ENCODE data around the gene CSGALNACT2. TPM values are rescaled to one million over a fixed set of nuclear protein-coding genes. Genes with fewer than 3 reads are reported as not detected.
A peak's percentile ranks its signal among the peaks of the same experiment; 100 is the strongest.

Gene CSGALNACT2
- total and polyA plus RNA-seq, 2 donors from 2014 or later, result 4.8 to 20.0 TPM

DNA sequence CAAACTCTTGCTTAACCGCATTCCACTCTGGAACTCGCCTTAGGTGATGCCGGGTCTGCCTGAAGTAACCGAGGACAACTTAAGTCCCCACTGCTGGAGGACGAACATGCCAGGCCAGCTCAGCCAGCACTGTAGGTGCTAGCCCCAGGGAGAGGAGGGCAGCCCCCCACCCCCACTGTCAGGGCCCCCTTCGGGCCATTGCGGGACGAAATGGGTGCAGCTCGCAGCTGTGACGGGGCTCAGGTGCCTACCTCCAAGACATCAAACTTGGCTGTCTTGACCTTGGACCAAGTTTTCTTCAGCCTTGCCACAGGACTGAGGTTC, 60.4 kb downstream of the CSGALNACT2 start:
- Histone ChIP-seq H3K9ac (ENCODE audit: low read length in 3 of 3) (no peak overlapping the region), H3K36me3 (ENCODE audit: control insufficient read depth in 2 of 3, insufficient read depth in 3 of 3, low read length in 3 of 3) (no peaks in the 10 kb centered on the region), H3K4me1 (ENCODE audit: control insufficient read depth in 2 of 3, insufficient read depth in 2 of 3, low read depth in 1 of 3, low read length in 3 of 3) (peaks cover 0 to 5% (median 3%) of the 10 kb centered on the region in 3 donors), H3K27me3 (ENCODE audit: control insufficient read depth, insufficient read depth, low read length) (no peaks in the 10 kb centered on the region), H3K9me3 (ENCODE audit: control insufficient read depth in 2 of 3, insufficient read depth in 1 of 3, low read length in 3 of 3) (no peaks in the 10 kb centered on the region), H3K27ac (ENCODE audit: low read depth in 2 of 2, low read length in 2 of 2) (no peak overlapping the region), H3K4me3 (ENCODE audit: low read length in 3 of 3) (no peak overlapping the region)
- no peak for FAIRE-seq
- intact Hi-C loops (cut with DNase I), result no loop called here
- DNase-seq, result peak in 2 of 5 donors; percentile 2 to 48
- TF ChIP-seq, protein P1, sequence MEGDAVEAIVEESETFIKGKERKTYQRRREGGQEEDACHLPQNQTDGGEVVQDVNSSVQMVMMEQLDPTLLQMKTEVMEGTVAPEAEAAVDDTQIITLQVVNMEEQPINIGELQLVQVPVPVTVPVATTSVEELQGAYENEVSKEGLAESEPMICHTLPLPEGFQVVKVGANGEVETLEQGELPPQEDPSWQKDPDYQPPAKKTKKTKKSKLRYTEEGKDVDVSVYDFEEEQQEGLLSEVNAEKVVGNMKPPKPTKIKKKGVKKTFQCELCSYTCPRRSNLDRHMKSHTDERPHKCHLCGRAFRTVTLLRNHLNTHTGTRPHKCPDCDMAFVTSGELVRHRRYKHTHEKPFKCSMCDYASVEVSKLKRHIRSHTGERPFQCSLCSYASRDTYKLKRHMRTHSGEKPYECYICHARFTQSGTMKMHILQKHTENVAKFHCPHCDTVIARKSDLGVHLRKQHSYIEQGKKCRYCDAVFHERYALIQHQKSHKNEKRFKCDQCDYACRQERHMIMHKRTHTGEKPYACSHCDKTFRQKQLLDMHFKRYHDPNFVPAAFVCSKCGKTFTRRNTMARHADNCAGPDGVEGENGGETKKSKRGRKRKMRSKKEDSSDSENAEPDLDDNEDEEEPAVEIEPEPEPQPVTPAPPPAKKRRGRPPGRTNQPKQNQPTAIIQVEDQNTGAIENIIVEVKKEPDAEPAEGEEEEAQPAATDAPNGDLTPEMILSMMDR (IDR thresholded peaks at IDR 0.05; ENCODE audit: borderline replicate concordance, extremely low read depth, insufficient read depth), result no peak

DNA sequence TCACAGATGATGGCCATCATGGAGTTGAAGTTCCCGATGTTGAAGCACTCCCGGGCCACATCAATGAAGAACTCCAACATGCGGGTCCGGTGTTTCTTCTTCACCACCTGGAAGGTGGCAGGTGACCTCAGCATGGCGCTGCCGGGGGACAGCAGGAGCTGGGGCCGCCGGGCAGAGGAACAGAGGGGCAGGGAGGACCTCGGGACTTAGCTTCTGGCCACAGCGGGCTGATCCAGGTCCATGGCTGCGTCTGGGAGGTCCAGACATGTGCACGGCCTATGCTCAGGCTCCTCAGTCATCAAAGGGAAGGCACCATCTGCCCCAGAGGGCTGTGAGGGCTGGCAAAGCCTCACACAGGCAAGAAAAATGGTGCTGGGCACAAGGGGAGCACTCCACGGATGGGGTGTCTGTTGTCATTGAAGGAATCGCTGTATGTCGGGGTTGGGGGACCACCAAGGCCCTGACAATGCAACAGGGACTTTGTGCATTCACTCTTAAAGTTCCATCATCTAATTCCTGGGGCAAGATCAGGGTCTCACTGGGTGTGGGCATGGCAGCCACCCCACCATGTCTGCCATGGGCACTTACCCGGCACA, 60.9 kb downstream of the CSGALNACT2 start:
- DNase-seq, result peak in 1 of 5 donors; percentile 3
- no peak overlapping the region for H3K9ac ChIP-seq (ENCODE audit: low read length in 3 of 3)
- intact Hi-C loops (cut with DNase I), result no loop called here
- no peak for FAIRE-seq
- peaks cover 0 to 5% (median 3%) of the 10 kb centered on the region in 3 donors for H3K4me1 ChIP-seq (ENCODE audit: control insufficient read depth in 2 of 3, insufficient read depth in 2 of 3, low read depth in 1 of 3, low read length in 3 of 3)
- H3K36me3 ChIP-seq (ENCODE audit: control insufficient read depth in 2 of 3, insufficient read depth in 3 of 3, low read length in 3 of 3), result no peaks in the 10 kb centered on the region
- no peak overlapping the region for H3K4me3 ChIP-seq (ENCODE audit: low read length in 3 of 3)
- H3K9me3 ChIP-seq (ENCODE audit: control insufficient read depth in 2 of 3, insufficient read depth in 1 of 3, low read length in 3 of 3), result no peaks in the 10 kb centered on the region
- no peak overlapping the region for H3K27ac ChIP-seq (ENCODE audit: low read depth in 2 of 2, low read length in 2 of 2)
- H3K27me3 ChIP-seq (ENCODE audit: control insufficient read depth, insufficient read depth, low read length), result no peaks in the 10 kb centered on the region
- TF ChIP-seq, protein P1 (IDR thresholded peaks at IDR 0.05; ENCODE audit: borderline replicate concordance, extremely low read depth, insufficient read depth), result no peak

DNA sequence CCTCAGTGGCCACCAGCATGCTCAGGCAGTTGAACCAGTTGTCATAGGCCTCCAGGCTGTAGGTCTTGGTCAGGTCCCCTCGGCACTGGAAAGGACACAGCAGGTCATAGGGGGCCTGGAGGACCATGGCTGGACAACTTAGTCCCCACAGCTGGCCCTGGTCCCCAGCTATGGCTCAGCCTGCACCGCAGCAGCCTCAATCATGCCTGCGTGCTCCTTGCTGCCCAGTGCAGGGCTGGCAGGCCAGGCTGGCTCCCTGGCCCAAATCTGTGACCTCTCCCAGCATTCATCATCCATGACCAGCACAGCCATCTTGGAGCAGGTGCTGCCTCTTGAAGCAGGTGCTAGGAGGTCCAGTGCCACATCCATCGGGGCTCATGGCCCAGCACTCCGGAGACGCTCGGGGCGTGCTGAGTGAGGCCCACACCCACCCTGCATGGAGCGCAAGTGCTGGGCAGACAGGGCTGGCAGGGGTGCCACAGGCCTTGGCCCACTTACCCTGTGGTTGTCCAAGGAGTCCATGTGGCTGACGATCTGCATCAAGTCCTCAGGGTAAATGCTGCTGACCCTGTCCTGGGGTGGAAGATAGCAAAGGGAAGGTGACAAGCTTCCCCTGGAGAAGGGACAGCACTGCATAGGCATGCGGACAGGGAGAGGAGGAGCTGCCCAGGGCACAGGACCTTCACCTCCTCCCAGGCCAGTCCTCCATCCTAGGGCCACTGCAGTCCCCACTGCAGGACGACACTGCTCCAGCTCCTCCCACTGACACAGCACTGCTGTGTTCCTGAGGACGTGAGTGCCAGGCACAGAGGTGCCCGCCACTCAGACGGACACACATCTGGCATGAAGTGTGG, 61.7 kb downstream of the CSGALNACT2 start:
- Histone ChIP-seq H3K36me3 (ENCODE audit: control insufficient read depth in 2 of 3, insufficient read depth in 3 of 3, low read length in 3 of 3) (no peaks in the 10 kb centered on the region), H3K4me1 (ENCODE audit: control insufficient read depth in 2 of 3, insufficient read depth in 2 of 3, low read depth in 1 of 3, low read length in 3 of 3) (peaks cover 0 to 5% (median 3%) of the 10 kb centered on the region in 3 donors), H3K4me3 (ENCODE audit: low read length in 3 of 3) (no peak overlapping the region), H3K27ac (ENCODE audit: low read depth in 2 of 2, low read length in 2 of 2) (no peak overlapping the region), H3K9ac (ENCODE audit: low read length in 3 of 3) (no peak overlapping the region), H3K27me3 (ENCODE audit: control insufficient read depth, insufficient read depth, low read length) (no peaks in the 10 kb centered on the region), H3K9me3 (ENCODE audit: control insufficient read depth in 2 of 3, insufficient read depth in 1 of 3, low read length in 3 of 3) (no peaks in the 10 kb centered on the region)
- intact Hi-C loops (cut with DNase I), result no loop called here
- no peak for FAIRE-seq
- TF ChIP-seq, protein P1 (IDR thresholded peaks at IDR 0.05; ENCODE audit: borderline replicate concordance, extremely low read depth, insufficient read depth), result no peak
- DNase-seq, result peak in 2 of 5 donors; percentile 8 to 54

Data from kidney (tissue), 14 donors.